Omental fat pad (tissue), 4 donors: ENCODE measurements around the gene CLMN. TPM values are rescaled to one million over a fixed set of nuclear protein-coding genes. Genes with fewer than 3 reads are reported as not detected.
A peak's percentile ranks its signal among the peaks of the same experiment; 100 is the strongest.

Experiments used
- ATAC-seq: fragments of 150-250 bp; one replicate; pipeline ENCODE4 v1.9.1; 2016; ENCODE audit warnings: mild to moderate bottlenecking, moderate library complexity; ENCODE audit not compliant: low FRiP score
- DNase-seq: peaks from one replicate; pipeline ENCODE4 v3.0.0-alpha.2; 2019; ENCODE audit warnings: low spot score
- CTCF ChIP-seq, 3 donors: fragments of 450-650 bp; IDR thresholded peaks; one replicate each; pipeline ENCODE4 v1.5.1; 2016 to 2017; ENCODE audit warnings: antibody characterized with exemption in 3 of 3, mild to moderate bottlenecking in 3 of 3, moderate library complexity in 2 of 3
- total RNA-seq, 4 donors: library from RNA; depleted of rRNA; stranded (reverse); fragments of >200 nt; gene quantifications; one replicate each; pipeline ENCODE4 v1.1.0, GENCODE V29; 2016

CLMN gene
- total RNA-seq, 4 donors from 2014 or later, result 25.1 to 41.9 (median 32.9) TPM

- no peak for TF ChIP-seq CTCF (IDR thresholded peaks at IDR 0.05)
- no peak for ATAC-seq
- no peak for DNase-seq
Observed at GRCh38 chr14:95282354-95282985, 37.2 kb downstream of the CLMN start.

DNA sequence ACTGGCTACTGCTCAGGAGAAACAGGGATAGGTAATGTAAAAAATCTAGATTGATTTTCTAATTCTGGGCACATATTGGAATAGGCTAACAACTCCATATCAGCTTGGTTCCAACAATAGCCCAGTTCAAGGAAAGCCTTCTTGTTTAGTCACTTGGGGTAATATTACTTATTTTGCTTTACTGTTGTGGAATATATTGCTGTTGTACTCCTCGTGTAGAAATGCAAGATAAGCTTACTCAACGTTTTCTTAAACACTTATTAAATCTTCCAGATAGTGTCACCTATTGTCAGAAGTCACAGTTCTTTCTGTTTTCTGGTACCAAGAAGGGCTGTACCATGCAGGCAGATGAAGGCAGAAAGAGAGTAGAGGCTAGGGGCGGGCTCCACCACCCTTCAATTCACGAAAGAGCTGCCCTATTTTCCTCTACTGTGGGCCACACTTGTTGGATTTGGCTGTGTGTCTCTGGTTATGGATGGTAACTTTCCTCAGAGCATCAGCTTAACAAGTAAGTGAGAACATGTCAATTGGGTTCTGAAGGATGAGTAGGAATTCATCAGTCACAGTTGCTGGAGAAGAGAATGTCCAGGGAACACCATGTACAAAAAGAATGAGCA is 38.0 kb downstream of the CLMN start:
- no peak for ATAC-seq
- TF ChIP-seq CTCF (IDR thresholded peaks at IDR 0.05), result no peak
- no peak for DNase-seq

DNA sequence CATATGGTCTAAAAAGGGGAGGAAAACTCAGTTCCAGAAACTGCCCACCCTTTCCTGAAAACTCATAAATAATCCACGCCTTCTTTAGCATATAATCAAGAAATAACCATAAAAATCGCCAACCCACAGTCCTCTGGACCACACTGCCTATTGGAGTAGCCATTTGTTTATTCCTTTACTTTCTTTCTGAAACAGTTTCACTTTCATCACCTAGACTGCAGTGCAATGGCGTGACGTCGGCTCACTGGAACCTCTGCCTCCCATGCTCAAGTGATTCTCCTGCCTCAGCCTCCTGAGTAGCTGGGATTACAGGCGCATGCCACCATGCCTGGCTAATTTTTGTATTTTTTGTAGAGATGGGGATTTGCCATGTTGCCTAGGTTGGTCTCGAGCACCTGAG is 44.2 kb downstream of the CLMN start:
- DNase-seq (no peak), ATAC-seq (no peak)
- TF ChIP-seq CTCF (IDR thresholded peaks at IDR 0.05), result no peak

DNA sequence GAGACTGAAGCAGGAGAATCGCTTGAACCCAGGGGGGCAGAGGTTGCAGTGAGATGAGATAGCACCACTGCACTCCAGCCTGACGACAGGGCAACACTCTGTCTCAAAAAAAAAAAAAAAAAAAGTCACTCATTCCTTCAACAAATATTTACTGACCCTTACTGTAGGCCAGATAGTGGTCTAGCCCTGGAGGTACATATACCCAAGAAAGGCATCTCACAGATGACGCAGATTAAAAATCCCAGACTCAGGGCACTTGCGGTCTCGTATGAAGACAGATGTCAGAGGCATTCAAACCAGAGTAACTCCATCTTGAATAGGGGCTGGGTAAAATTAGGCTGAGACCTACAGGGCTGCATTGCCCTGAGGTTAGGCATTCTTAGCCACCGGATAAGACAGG is 44.8 kb downstream of the CLMN start:
- ATAC-seq (no peak), DNase-seq (no peak)
- TF ChIP-seq CTCF (IDR thresholded peaks at IDR 0.05), result no peak

DNA sequence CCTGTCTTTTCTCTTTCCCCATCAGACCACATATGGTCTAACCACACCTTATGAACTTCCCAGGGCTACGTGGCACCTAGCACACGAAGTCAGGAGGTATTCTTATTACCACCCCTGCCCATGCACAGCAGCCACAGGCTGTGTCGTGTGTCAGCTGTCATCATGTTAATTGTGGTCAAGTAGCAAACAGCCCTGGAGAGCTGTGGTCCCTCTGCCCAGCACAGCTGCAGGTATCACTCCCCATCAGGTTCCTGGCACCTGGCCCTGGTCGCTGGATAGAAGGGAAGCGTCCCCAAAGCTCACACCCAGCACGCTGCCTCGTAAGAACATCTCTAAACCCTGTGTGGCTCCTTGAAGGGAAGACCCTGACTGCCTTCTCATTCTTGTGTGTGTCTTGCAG is 45.4 kb downstream of the CLMN start:
- ATAC-seq (no peak), DNase-seq (no peak)
- TF ChIP-seq CTCF (IDR thresholded peaks at IDR 0.05), result no peak

- no peak for TF ChIP-seq CTCF (IDR thresholded peaks at IDR 0.05)
- no peak for DNase-seq
- ATAC-seq, result peak; percentile 88
Observed at GRCh38 chr14:95273001-95273978, 46.4 kb downstream of the CLMN start.
